Hypothalamus (tissue), 51 donors: ENCODE data around the gene DLG2.
A peak's percentile ranks its signal among the peaks of the same experiment; 100 is the strongest.
"Not testable (repeated sequence)": the region's sequence is repeated elsewhere in the genome, so short reads cannot be mapped to it uniquely, and the experiment has no call there.

Source experiments
- DNase-seq, 51 donors: peaks; one replicate each; lab custom pipeline; 2025; lab: John Stamatoyannopoulos, UW

Gene DLG2

GRCh38 chr11:83731288-83731687 lies 1895.9 kb downstream of the DLG2 start:
- not testable (repeated sequence) for DNase-seq

- DNase-seq = no peak
Measured at GRCh38 chr11:83728281-83728680, 1898.9 kb downstream of the DLG2 start.

DNA sequence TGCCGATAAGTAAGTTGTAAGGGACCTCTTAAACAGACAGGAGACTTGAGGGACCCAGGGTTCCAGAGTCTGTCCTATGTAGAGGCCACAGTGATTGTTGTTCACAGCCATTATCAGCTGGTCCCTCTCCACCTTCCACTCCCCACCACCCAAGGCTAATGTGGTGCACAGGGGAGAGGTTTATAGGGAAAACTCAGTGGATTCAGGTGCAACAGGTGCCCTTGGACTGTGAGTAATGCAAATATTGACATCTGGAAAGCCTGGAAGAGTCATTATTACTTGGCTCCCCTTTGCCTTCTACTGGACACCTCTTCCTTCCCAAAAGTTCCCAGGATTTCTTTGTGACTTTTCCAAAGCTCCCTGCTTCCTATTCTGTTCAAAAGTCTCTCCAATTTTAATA lies 1899.9 kb downstream of the DLG2 start:
- DNase-seq = no peak

- no peak for DNase-seq
Measured at GRCh38 chr11:83726316-83726715, 1900.8 kb downstream of the DLG2 start.

DNA sequence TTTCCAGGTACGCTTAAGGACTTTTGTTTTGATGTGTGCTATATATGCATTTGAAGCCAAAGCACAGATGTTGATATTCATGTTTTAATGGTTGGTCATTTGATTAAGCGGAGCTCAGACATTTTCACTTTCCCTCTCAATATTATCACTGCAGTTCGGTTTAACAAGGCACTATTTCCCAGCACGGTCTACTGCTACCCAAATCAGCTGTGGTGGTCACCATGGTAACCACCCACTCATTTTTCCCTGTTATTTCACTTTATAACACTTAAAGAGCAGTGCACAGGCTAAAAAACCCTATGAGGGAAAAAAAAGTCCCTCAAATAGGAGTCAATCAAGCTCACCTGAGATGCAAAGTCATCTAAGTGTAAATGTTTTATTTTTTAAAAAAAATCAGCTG lies 1901.4 kb downstream of the DLG2 start:
- peak in 1 of 51 donors; percentile 31 for DNase-seq

GRCh38 chr11:83725269-83725560 lies 1901.9 kb downstream of the DLG2 start:
- no peak for DNase-seq

DNA sequence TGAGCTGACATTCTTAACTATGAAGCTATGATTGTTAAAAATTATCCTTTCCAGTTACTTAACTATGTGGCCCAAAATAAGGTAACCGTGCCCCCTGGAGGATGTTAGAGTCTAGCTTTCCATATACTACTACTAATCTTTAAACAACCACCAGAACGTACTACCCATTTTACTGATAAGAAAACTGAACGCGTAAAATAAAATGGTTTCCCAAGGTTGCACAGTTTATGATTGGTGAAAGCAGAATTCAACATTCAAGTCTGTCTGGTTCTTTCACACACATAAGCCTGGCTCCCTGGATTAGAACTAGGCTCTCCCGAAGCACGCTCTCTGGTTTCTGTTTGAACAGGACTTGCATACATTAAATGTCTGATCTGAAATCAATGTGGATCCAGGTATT lies 1903.1 kb downstream of the DLG2 start:
- DNase-seq = peak in 2 of 51 donors; percentile 2 to 46

DNA sequence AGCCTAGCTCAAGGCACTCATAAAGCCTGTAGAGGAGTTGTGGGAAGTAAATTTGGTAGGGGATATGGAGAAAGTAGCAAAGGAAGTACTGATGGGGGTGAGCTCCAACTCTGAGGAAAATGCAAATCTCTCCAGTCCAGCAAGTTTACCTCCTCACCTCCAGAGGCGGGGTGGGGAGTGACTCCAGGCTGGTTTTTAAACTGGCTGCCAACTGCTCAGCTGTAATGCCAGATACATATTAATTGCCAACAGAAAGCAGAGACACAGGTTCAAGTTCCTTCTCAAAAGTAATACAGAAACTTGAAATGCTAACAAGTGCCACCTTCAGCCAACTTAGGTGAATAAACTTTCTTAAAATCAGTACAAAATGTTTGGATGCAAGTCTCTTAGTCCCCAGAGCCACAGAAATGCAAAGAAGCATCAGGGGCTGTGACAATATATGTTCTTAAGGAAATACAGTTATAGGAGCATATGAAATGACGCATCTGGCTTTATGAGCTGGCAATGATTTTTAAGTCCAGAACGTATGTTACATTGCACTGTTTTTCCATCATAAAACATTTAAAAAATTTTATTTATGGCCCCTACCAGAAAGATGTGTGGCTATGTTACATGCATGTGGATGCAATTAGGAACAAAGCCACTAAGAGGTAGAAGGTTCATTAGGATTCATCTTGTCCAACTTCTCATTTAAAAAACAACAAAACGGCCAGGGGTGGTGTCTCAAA lies 1904.6 kb downstream of the DLG2 start:
- no peak for DNase-seq

DNA sequence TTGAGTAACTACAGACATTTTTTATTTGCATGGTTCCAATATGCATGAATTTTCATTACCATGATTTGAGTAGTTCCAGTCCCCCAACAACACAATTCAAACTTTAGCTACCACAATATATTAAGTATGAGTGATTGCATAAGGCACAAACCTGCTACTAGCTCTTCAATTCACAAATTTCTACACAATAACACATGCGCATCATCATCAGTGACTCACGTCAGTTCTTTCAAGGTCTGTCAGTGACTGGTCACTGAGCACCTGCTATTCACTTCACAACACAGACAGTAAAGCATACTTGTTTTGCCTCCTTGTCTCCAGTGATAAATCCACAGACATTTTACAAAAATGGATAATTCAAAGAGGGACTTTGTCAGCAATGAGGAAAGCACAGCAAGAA lies 1905.9 kb downstream of the DLG2 start:
- DNase-seq = no peak

DNA sequence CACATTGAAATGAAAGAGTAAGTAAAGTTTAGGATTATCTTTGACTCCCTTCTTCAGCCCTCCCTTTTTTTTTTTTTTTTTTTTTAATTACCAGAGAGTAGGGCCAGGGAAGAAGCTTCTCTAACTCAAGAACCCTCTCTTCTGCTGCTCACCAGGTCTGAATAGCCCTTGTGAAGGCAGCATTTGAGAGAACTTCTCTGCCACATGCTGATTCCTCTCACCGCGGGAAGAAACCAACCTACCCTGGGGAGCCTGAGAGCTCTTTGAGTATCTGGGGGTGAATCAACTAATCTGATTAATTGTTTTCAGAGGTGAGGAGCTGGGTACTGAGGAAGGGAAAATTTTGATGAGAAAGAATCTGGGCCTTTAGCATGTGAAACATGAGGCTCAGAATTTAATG lies 1906.5 kb downstream of the DLG2 start:
- DNase-seq = no peak

DNA sequence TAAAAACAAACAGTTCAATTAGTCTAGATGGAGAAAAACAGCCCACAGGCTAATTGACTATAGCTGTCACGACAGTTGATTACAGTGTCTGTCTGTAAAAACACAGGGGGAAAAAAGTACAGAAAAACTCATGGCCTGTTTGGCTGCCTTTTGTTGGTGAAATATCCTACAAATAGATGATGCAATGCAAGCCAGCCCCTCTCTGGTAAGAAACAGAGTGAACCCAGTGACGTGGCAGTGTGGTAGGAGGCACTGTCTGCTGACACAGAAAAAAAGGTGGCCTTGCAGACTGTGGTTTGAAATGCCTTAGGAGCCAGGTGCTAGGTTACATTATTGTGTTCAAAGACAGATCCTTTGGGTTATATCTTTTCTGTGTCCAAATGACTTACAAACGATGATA lies 1909.6 kb downstream of the DLG2 start:
- DNase-seq = no peak

DNA sequence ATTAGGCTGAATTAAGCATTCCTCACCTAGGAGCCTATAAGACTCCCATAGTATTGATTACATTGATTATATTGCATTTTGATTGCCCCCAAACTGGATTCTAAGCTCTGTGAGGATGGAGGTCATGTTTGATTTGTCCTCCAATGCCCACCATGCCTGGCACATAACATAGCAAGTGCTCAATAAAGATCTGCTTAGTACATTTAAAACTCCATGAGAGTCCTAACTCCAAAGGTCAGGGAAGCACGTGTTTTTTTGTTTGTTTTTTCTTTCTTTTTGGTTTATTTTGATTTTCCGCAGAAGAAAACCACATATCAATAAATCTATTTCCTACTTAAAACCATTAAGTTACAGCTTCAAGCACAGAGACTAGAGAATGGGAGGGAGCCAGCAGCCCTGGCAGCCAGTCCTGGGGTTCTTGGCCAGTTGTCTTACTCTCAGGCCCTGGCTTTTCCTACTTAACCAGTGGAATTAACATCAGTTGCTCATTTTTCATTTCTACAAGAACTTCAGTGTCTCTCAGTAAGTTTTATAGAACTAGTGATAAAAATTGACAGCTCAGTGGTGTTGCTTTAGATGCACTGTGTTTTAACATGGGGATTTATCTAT lies 1911.1 kb downstream of the DLG2 start:
- no peak for DNase-seq

DNA sequence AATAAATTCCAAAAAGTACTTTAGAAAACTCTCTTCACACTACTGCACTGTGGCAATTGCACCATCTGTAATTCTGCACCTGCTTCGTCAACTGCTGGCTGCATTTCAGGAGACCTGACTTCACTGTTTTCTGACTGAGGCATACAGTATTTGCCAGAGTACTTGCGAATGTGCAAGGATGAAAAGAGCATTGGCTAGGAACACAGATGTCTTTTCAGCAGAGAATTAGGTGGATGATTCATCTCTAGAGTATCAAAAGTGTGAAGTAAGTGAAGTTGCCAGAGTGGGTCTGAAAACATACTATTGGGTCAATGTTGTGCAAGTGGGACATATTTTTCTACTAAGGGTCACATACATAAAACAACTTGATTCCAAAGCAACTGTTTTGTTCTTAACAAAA lies 1913.4 kb downstream of the DLG2 start:
- peak in 2 of 51 donors; percentile 8 to 47 for DNase-seq

GRCh38 chr11:83711106-83711527 lies 1916.0 kb downstream of the DLG2 start:
- no peak for DNase-seq

DNA sequence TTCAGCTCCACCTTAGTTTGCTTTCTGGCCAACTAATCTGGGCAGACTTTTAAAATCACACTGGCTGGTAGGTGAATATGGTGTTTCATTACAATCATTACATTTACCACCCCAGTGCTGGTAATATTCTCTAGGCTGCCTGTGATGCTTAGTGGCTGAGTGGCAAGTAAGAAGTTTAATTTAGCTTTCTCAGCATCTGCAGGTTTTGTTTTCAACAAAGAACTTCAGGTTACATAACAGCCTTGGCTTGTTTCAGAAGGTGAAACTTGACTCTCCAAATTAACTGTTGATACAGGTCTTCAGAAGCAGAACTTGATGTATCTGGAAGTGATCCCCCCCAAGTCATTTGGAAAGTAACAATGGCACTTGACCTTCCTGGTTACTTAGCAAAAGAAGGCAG lies 1917.7 kb downstream of the DLG2 start:
- no peak for DNase-seq

DNA sequence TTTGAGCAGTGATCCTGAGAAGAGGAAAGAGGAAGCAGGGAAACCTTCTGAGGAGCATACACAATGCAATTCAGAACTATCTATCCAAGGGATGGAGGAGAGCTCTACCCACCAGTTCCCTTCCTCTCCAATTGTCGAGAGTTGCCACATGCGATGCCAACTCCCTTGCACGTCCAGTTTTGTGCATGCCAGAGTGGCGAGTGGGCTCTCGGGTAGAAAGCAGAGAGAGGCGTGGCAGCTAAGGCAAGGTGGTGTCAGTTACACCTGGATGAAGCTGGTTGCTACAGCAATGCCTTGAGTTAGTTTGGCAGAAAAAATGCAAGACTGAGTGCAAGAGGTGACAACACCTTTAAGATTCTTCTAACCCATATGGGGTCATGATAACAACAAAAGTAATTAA lies 1920.6 kb downstream of the DLG2 start:
- no peak for DNase-seq

DNA sequence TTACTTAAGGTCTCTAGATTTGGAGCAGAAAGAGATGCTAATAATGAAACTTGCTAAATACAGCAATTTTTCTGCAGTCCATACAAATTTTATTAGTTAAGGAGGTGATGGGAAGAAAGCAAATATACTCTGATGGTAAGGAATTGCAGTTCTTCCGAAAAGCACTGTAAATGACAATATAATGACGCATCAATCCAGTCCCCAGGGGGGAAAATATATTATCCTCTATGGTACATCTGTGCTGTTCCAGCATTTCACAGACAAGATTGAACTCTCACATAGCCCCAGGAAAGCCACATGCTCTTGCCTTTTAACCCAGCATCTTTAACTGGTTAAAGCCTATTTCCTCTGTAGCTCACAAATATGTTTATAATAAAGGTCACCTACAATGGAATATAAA lies 1924.3 kb downstream of the DLG2 start:
- DNase-seq = no peak

GRCh38 chr11:83697518-83697917 lies 1929.6 kb downstream of the DLG2 start:
- no peak for DNase-seq

DNA sequence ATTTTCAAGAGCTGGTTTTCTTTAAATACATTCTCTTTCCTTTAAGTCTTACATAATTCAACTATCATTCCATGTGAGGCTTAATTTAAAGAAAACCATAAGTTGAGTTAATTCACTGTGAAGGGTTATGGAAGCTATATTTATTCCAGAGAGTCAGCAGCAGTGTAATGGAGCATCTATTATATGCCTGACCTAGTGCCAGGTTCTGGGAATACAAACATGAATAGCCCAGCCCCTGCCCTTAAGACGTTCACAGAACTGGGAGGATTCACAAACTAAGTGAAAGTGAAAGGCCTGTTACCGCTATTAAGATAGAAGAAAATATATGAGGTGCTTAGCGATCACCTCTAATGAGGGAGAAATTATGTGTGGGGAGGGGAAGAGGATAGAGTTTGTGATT lies 1932.1 kb downstream of the DLG2 start:
- no peak for DNase-seq

- DNase-seq = peak in 12 of 51 donors; percentile 3 to 46 (median 21)
Measured at GRCh38 chr11:83694191-83694910, 1932.8 kb downstream of the DLG2 start.

GRCh38 chr11:83693306-83693992 lies 1933.7 kb downstream of the DLG2 start:
- no peak for DNase-seq

DNA sequence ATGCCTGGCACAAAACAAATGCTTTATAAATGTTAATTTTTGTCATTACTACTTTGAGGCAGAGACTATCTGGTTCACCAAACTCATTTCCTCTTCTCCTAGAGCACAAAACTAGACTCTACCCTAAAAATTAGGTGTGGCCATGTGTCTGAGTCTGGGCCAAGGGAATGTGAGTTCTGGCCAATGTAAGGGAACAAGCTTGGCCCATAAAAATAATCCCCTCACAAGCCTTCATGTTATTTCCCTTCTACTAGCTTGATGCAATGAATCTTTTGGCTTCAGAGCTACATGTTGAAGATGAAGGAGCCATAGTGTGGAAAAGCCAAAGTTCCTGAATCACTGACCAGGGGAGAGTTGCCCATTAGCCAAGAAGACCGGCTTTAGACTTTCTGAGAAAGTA lies 1934.5 kb downstream of the DLG2 start:
- no peak for DNase-seq
